ENCODE results near the gene SLC6A18.

DNA sequence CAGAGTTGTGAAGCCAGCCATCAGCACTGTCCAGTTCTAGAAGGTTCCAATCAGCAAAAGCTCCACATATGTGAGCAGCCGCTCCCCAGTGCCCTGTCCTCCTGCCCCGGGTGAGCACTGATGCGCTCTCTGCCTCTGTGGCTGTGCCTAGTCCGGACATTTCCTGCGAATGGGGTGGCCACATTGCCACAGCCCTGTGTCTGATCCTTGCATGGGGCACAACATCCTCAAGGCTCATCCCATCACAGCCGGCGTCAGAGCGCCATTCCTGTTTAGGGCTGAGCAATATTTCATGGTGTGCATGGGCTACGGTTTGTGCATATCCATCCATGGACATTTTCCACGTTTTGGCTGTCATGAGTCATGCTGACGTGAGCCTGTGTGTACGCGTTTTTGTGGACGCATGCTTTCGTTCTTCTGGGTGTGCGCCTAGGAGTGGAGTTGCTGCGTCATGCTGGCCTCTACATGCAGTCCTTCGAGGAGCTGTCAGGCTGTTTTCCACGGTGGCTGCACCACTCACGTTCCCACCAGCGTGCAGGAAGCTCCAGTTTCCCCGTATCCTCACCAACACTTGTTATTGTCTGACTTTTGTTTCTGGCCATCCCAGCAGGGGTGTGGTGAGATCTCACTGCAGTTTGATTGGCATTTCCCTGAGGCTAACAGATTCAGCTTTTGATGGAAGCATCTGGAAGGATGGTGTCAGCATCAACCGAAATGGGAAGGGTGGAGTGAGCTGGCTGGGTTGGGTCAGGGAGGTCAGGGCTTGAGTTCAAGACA is 9.7 kb upstream of the SLC6A18 start:
- TF ChIP-seq, protein P1, sequence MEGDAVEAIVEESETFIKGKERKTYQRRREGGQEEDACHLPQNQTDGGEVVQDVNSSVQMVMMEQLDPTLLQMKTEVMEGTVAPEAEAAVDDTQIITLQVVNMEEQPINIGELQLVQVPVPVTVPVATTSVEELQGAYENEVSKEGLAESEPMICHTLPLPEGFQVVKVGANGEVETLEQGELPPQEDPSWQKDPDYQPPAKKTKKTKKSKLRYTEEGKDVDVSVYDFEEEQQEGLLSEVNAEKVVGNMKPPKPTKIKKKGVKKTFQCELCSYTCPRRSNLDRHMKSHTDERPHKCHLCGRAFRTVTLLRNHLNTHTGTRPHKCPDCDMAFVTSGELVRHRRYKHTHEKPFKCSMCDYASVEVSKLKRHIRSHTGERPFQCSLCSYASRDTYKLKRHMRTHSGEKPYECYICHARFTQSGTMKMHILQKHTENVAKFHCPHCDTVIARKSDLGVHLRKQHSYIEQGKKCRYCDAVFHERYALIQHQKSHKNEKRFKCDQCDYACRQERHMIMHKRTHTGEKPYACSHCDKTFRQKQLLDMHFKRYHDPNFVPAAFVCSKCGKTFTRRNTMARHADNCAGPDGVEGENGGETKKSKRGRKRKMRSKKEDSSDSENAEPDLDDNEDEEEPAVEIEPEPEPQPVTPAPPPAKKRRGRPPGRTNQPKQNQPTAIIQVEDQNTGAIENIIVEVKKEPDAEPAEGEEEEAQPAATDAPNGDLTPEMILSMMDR (conservative IDR thresholded peaks at IDR 0.05), result no peak
- TF ChIP-seq ZFX (IDR thresholded peaks at IDR 0.05), result no peak
